Head of caudate nucleus (tissue), 42 donors: Measurements from ENCODE around the gene LMO1.

Source experiments
- DNase-seq, 42 donors: peaks; one replicate each; pipeline versions ENCODE4 v3.0.0 to v3.0.0-alpha.2; 2020 to 2021; ENCODE audit warnings: mixed read lengths in 7 of 42
- intact Hi-C: fragments of 100-400 bp; cut with DNase I; formaldehyde crosslinking; loops from one replicate; pipeline ENCODE4 v1.15.0; 2022

Gene LMO1

GRCh38 chr11:8221917-8222495 is 41.7 kb downstream of the LMO1 start:
- intact Hi-C loops: no loop called here
- no peak for DNase-seq

- DNase-seq: no peak
- intact Hi-C loops: no loop called here
Measured at GRCh38 chr11:8221046-8221723, 42.5 kb downstream of the LMO1 start.

- intact Hi-C loops: no loop called here
- DNase-seq: no peak
Measured at GRCh38 chr11:8220261-8221045, 43.2 kb downstream of the LMO1 start.

- intact Hi-C loops: no loop called here
- peak in 39 of 42 donors; percentile 14 to 78 (median 50) for DNase-seq
Measured at GRCh38 chr11:8219257-8220021, 44.2 kb downstream of the LMO1 start.

- intact Hi-C loops: no loop called here
- DNase-seq: no peak
Measured at GRCh38 chr11:8218840-8219239, 44.8 kb downstream of the LMO1 start.

- intact Hi-C loops: no loop called here
- no peak for DNase-seq
Measured at GRCh38 chr11:8218409-8218808, 45.3 kb downstream of the LMO1 start.

- intact Hi-C loops: no loop called here
- no peak for DNase-seq
Measured at GRCh38 chr11:8217926-8218325, 45.8 kb downstream of the LMO1 start.

- intact Hi-C loops: no loop called here
- DNase-seq: no peak
Measured at GRCh38 chr11:8217136-8217535, 46.5 kb downstream of the LMO1 start.

- intact Hi-C loops: no loop called here
- DNase-seq: no peak
Measured at GRCh38 chr11:8213376-8213775, 50.3 kb downstream of the LMO1 start.

- intact Hi-C loops: no loop called here
- DNase-seq: peak in 22 of 42 donors; percentile 21 to 74 (median 50)
Measured at GRCh38 chr11:8209208-8209807, 54.4 kb downstream of the LMO1 start.

- intact Hi-C loops: no loop called here
- DNase-seq: peak in 13 of 42 donors; percentile 10 to 58 (median 33)
Measured at GRCh38 chr11:8207080-8208000, 56.3 kb downstream of the LMO1 start.

GRCh38 chr11:8206251-8207079 is 57.2 kb downstream of the LMO1 start:
- peak; percentile 59 to 88 (median 79) for DNase-seq
- intact Hi-C loops: no loop called here

GRCh38 chr11:8205566-8205965 is 58.1 kb downstream of the LMO1 start:
- intact Hi-C loops: no loop called here
- DNase-seq: peak in 1 of 42 donors; percentile 12

GRCh38 chr11:8204596-8204995 is 59.1 kb downstream of the LMO1 start:
- intact Hi-C loops: no loop called here
- DNase-seq: peak in 2 of 42 donors; percentile 6 to 11

- intact Hi-C loops: no loop called here
- DNase-seq: no peak
Measured at GRCh38 chr11:8204025-8204424, 59.7 kb downstream of the LMO1 start.

GRCh38 chr11:8203414-8203715 is 60.3 kb downstream of the LMO1 start:
- intact Hi-C loops: no loop called here
- DNase-seq: no peak
